CD14-positive monocyte (primary cell): ENCODE data around the gene MAP2. TPM values are rescaled to one million over a fixed set of nuclear protein-coding genes. Genes with fewer than 3 reads are reported as not detected.

Experiments used
- DNase-seq, 3 donors: peaks; one replicate each; pipeline ENCODE4 v3.0.0-alpha.2; 2011 to 2022
- H2AFZ ChIP-seq: 2 replicates; pipeline ENCODE4 v1.6.0; 2012; ENCODE audit warnings: mild to moderate bottlenecking, low read depth, low read length, inconsistent platforms; ENCODE audit not compliant: insufficient read depth, poor library complexity, severe bottlenecking
- H3K27ac ChIP-seq, 2 donors: 1 replicate in 1 of 2; 2 replicates in 1 of 2; pipeline ENCODE4 v1.5.1; 2012 to 2013; ENCODE audit warnings: low read length in 2 of 2, control low read depth in 1 of 2, inconsistent platforms in 1 of 2, low read depth in 1 of 2, mild to moderate bottlenecking in 1 of 2
- H3K27me3 ChIP-seq, 2 donors: one replicate each; pipeline versions ENCODE4 v1.6.0 to v1.6.1; 2011 to 2013; ENCODE audit warnings: low read length in 2 of 2; ENCODE audit not compliant: control insufficient read depth in 2 of 2, insufficient read depth in 2 of 2
- H3K36me3 ChIP-seq, 2 donors: replicated peaks in 1 of 2; 1 replicate in 1 of 2; 2 replicates in 1 of 2; pipeline versions ENCODE4 v1.5.1 to v1.6.1; 2012 to 2013; ENCODE audit warnings: low read length in 2 of 2, control low read depth in 1 of 2, inconsistent platforms in 1 of 2, mild to moderate bottlenecking in 1 of 2; ENCODE audit not compliant: insufficient read depth in 2 of 2, control insufficient read depth in 1 of 2
- H3K4me1 ChIP-seq, 2 donors: 1 replicate in 1 of 2; 2 replicates in 1 of 2; pipeline versions ENCODE4 v1.5.1 to v1.6.1; 2012 to 2013; ENCODE audit warnings: low read length in 2 of 2, control low read depth in 1 of 2, inconsistent platforms in 1 of 2, mild to moderate bottlenecking in 1 of 2, moderate library complexity in 1 of 2; ENCODE audit not compliant: insufficient read depth in 2 of 2, control insufficient read depth in 1 of 2
- H3K4me2 ChIP-seq: replicated peaks from 2 replicates; pipeline ENCODE3; 2012; ENCODE audit warnings: low read length, moderate library complexity, mild to moderate bottlenecking; ENCODE audit not compliant: poor library complexity, severe bottlenecking; ENCODE audit errors: extremely low read depth
- H3K4me3 ChIP-seq, 3 experiments: fragments of 200-600 bp in 1 of 3; sonication (generic) in 1 of 3; replicated peaks in 1 of 3; 1 replicate in 2 of 3; 2 replicates in 1 of 3; pipeline ENCODE4 v1.5.1; 2011 to 2013; ENCODE audit warnings: low read length in 3 of 3, mild to moderate bottlenecking in 3 of 3, control low read depth in 2 of 3, low read depth in 2 of 3, inconsistent platforms in 1 of 3, moderate library complexity in 1 of 3
- H3K79me2 ChIP-seq: 2 replicates; pipeline ENCODE4 v1.6.0; 2012; ENCODE audit warnings: mild to moderate bottlenecking, control low read depth, inconsistent platforms, low read length, moderate library complexity; ENCODE audit not compliant: insufficient read depth
- H3K9ac ChIP-seq: 2 replicates; pipeline ENCODE4 v1.6.0; 2017; ENCODE audit warnings: low read length, mild to moderate bottlenecking; ENCODE audit not compliant: insufficient read depth, poor library complexity, severe bottlenecking
- H3K9me3 ChIP-seq, 2 donors: replicated peaks in 1 of 2; 1 replicate in 1 of 2; 2 replicates in 1 of 2; pipeline versions ENCODE4 v1.5.1 to v1.6.1; 2012 to 2013; ENCODE audit warnings: low read length in 2 of 2, control low read depth in 1 of 2; ENCODE audit not compliant: control insufficient read depth in 1 of 2, insufficient read depth in 1 of 2
- H4K20me1 ChIP-seq: 2 replicates; pipeline ENCODE4 v1.6.0; 2012; ENCODE audit warnings: mild to moderate bottlenecking, low read length, control low read depth, moderate library complexity; ENCODE audit not compliant: insufficient read depth
- H3K27ac Mint-ChIP-seq, 7 donors: one replicate each; pipeline ENCODE4 v1.8.0; 2020; ENCODE audit warnings: mild to moderate bottlenecking in 7 of 7, mixed read lengths in 7 of 7, moderate library complexity in 6 of 7, inconsistent platforms in 2 of 7
- H3K27me3 Mint-ChIP-seq, 3 donors: one replicate each; pipeline ENCODE4 v1.8.0; 2021 to 2022; ENCODE audit warnings: low read depth in 3 of 3, mild to moderate bottlenecking in 3 of 3, mixed read lengths in 3 of 3, moderate library complexity in 3 of 3, inconsistent platforms in 1 of 3
- H3K36me3 Mint-ChIP-seq, 2 donors: one replicate each; pipeline ENCODE4 v1.8.0; 2020; ENCODE audit warnings: mixed read lengths in 2 of 2, inconsistent platforms in 1 of 2, mild to moderate bottlenecking in 1 of 2
- H3K4me1 Mint-ChIP-seq: one replicate; pipeline ENCODE4 v1.8.0; 2020; ENCODE audit warnings: mild to moderate bottlenecking, mixed read lengths
- H3K4me3 Mint-ChIP-seq, 2 donors: one replicate each; pipeline ENCODE4 v1.8.0; 2020; ENCODE audit warnings: mild to moderate bottlenecking in 2 of 2, mixed read lengths in 2 of 2, moderate library complexity in 1 of 2
- H3K9me3 Mint-ChIP-seq, 7 donors: one replicate each; pipeline ENCODE4 v1.8.0; 2020 to 2022; ENCODE audit warnings: mixed read lengths in 7 of 7, mild to moderate bottlenecking in 6 of 7, moderate library complexity in 6 of 7, inconsistent platforms in 2 of 7
- WGBS: methylation state at CpG from one replicate; pipeline ENCODE4 v1.1.5; 2013; ENCODE audit warnings: missing lambda C conversion rate; ENCODE audit not compliant: insufficient coverage; 5-methylcytosine and 5-hydroxymethylcytosine counted together
- intact Hi-C, 2 donors: fragments of 100-400 bp; cut with micrococcal nuclease; formaldehyde crosslinking; loops; one replicate each; pipeline versions ENCODE4 v1.15.0 to v1.15.1; 2023
- polyA plus RNA-seq, 3 donors: library from polyadenylated mRNA; depleted of rRNA in 1 of 3; unstranded in 2 of 3; stranded (reverse) in 1 of 3; fragments of 300-500 nt in 2 of 3; fragments of >200 nt in 1 of 3; fragmentation: Illumina TruSeq in 2 of 3; gene quantifications; 1 replicate in 2 of 3; 2 replicates in 1 of 3; pipeline ENCODE4 v1.2.3, GENCODE V29; 2012 to 2021
- TF ChIP-seq, protein P1 (sequence below): fragments of 200-600 bp; IDR thresholded peaks from one replicate; pipeline ENCODE4 v1.8.0; 2022; ENCODE audit warnings: antibody characterized with exemption, mild to moderate bottlenecking

Gene MAP2
- polyA plus RNA-seq, 3 donors: not detected

DNA sequence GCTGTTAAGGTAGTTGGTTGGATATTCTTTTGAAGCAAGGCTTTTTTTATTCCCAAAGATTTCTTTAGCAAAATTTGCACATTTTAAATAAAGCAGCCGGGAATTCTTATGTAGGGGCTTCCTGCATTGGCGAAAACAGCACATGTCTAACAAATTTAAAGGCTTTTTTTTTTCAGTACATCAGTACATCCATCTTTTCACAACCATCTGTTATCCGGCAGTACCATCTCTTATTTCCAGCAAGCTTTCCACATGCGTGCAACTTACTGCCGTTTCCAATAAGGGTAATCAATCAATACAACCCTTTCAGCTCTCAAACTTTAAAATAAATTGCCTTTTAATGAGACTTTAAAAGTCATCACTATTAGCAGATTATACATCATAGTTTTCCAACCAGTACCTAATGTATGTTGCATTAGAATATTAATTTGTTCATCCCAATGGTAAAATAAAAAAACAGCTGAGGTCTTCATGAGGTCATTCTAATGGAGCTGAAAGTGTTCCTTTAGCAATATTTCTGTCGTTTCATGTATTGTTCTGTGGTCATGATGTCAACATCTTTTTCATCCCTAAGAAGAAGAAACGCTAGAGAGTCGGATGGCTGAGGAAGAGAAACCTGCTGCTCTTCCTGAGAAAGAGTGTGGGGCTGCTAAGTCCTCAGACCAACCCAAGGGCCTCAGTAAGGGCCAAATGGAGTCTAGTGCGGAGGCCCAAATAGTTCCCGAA is 266.3 kb downstream of the MAP2 start:
- WGBS: 70% methylated on average over 6 of the region's 10 CpGs
- TF ChIP-seq, protein P1, sequence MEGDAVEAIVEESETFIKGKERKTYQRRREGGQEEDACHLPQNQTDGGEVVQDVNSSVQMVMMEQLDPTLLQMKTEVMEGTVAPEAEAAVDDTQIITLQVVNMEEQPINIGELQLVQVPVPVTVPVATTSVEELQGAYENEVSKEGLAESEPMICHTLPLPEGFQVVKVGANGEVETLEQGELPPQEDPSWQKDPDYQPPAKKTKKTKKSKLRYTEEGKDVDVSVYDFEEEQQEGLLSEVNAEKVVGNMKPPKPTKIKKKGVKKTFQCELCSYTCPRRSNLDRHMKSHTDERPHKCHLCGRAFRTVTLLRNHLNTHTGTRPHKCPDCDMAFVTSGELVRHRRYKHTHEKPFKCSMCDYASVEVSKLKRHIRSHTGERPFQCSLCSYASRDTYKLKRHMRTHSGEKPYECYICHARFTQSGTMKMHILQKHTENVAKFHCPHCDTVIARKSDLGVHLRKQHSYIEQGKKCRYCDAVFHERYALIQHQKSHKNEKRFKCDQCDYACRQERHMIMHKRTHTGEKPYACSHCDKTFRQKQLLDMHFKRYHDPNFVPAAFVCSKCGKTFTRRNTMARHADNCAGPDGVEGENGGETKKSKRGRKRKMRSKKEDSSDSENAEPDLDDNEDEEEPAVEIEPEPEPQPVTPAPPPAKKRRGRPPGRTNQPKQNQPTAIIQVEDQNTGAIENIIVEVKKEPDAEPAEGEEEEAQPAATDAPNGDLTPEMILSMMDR: no peak
- Histone ChIP-seq H3K9ac (no peak overlapping the region), H4K20me1 (no peaks in the 10 kb centered on the region), H3K4me2 (no peak overlapping the region), H3K79me2 (no peaks in the 10 kb centered on the region), H3K36me3 (no peaks in the 10 kb centered on the region), H3K27ac (no peak overlapping the region), H3K9me3 (no peaks in the 10 kb centered on the region), H3K27me3 (no peaks in the 10 kb centered on the region), H2AFZ (no peak overlapping the region), H3K4me3 (no peak overlapping the region), H3K4me1 (no peaks in the 10 kb centered on the region)
- H3K4me1 Mint-ChIP-seq: no peaks in the 10 kb centered on the region
- DNase-seq: no peak
- H3K27ac Mint-ChIP-seq: no peak overlapping the region
- peaks cover 3 to 6% (median 3%) of the 10 kb centered on the region in 3 donors for H3K27me3 Mint-ChIP-seq
- H3K36me3 Mint-ChIP-seq: no peaks in the 10 kb centered on the region
- intact Hi-C loops: no loop called here
- H3K9me3 Mint-ChIP-seq: peaks cover 0 to 2% (median 0%) of the 10 kb centered on the region in 7 donors
- H3K4me3 Mint-ChIP-seq: no peak overlapping the region

DNA sequence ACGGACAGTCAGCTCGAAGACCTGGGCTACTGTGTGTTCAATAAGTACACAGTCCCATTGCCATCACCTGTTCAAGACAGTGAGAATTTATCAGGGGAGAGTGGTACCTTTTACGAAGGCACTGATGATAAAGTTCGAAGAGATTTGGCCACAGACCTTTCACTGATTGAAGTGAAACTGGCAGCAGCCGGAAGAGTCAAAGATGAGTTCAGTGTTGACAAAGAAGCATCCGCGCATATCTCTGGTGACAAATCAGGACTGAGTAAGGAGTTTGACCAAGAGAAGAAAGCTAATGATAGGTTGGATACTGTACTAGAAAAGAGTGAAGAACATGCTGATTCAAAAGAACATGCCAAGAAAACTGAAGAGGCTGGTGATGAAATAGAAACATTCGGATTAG is 270.9 kb downstream of the MAP2 start:
- no peak overlapping the region for H3K4me3 ChIP-seq
- intact Hi-C loops: no loop called here
- H3K9me3 ChIP-seq: no peaks in the 10 kb centered on the region
- H3K4me1 ChIP-seq: no peaks in the 10 kb centered on the region
- H3K36me3 ChIP-seq: no peaks in the 10 kb centered on the region
- Mint-ChIP-seq H3K4me3 (no peak overlapping the region), H3K36me3 (no peaks in the 10 kb centered on the region), H3K4me1 (no peaks in the 10 kb centered on the region), H3K27ac (no peak overlapping the region), H3K9me3 (peaks cover 0 to 2% (median 0%) of the 10 kb centered on the region in 7 donors), H3K27me3 (peaks cover 0 to 5% (median 4%) of the 10 kb centered on the region in 3 donors)
- DNase-seq: no peak
- 100% methylated on average over 5 of the region's 8 CpGs for WGBS
- H4K20me1 ChIP-seq: no peaks in the 10 kb centered on the region
- no peaks in the 10 kb centered on the region for H3K27me3 ChIP-seq
- H3K79me2 ChIP-seq: no peaks in the 10 kb centered on the region
- H3K4me2 ChIP-seq: no peak overlapping the region
- H3K27ac ChIP-seq: no peak overlapping the region
- no peak overlapping the region for H2AFZ ChIP-seq
- TF ChIP-seq, protein P1: no peak
- no peak overlapping the region for H3K9ac ChIP-seq
